ENCODE data around the gene USO1.
"Not testable (repeated sequence)": the region's sequence is repeated elsewhere in the genome, so short reads cannot be mapped to it uniquely, and the experiment has no call there.

The USO1 gene

GRCh38 chr4:75736862-75737261, 12.5 kb downstream of the USO1 start:
- in situ Hi-C loops (cut with MboI; ENCODE audit: low pct_unique_long_range_greater_than_20kb, low sequenced_read_pairs) = no loop called here
- no peak for DNase-seq

GRCh38 chr4:75737398-75737797, 13.0 kb downstream of the USO1 start:
- in situ Hi-C loops (cut with MboI; ENCODE audit: low pct_unique_long_range_greater_than_20kb, low sequenced_read_pairs) = no loop called here
- DNase-seq = no peak

GRCh38 chr4:75741027-75741426, 16.6 kb downstream of the USO1 start:
- in situ Hi-C loops (cut with MboI; ENCODE audit: low pct_unique_long_range_greater_than_20kb, low sequenced_read_pairs) = no loop called here
- DNase-seq = no peak

GRCh38 chr4:75742451-75742850, 18.1 kb downstream of the USO1 start:
- DNase-seq = no peak
- in situ Hi-C loops (cut with MboI; ENCODE audit: low pct_unique_long_range_greater_than_20kb, low sequenced_read_pairs) = no loop called here

- in situ Hi-C loops (cut with MboI; ENCODE audit: low pct_unique_long_range_greater_than_20kb, low sequenced_read_pairs) = no loop called here
- DNase-seq = peak; percentile 28
Measured at GRCh38 chr4:75745161-75745560, 20.8 kb downstream of the USO1 start.

GRCh38 chr4:75745721-75746199, 21.4 kb downstream of the USO1 start:
- in situ Hi-C loops (cut with MboI; ENCODE audit: low pct_unique_long_range_greater_than_20kb, low sequenced_read_pairs) = no loop called here

GRCh38 chr4:75752637-75753036, 28.3 kb downstream of the USO1 start:
- DNase-seq = no peak
- in situ Hi-C loops (cut with MboI; ENCODE audit: low pct_unique_long_range_greater_than_20kb, low sequenced_read_pairs) = no loop called here

More at GRCh38 chr4:75745721-75746199, 21.4 kb downstream of the USO1 start:
- DNase-seq = peak; percentile 31

DNA sequence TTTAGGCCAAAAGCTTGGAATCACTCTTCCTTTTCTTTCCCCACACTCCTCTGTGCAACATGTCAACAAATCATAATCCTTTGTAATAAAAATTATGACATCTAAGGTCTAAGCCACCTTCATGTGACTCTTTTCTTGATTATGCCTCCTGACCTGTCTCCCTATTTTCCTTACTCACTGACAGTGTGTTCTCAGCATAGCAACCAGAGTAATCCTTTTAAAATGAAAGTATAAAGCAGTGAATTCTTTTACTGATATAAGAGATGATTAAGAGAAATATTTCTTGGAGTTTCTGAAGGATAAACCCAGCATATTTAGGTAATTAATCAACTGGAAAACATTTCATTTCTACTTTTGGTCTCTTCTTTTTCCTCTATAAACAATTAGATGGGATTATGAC, 44.7 kb downstream of the USO1 start:
- in situ Hi-C loops (cut with MboI; ENCODE audit: low pct_unique_long_range_greater_than_20kb, low sequenced_read_pairs) = no loop called here
- no peak for DNase-seq

DNA sequence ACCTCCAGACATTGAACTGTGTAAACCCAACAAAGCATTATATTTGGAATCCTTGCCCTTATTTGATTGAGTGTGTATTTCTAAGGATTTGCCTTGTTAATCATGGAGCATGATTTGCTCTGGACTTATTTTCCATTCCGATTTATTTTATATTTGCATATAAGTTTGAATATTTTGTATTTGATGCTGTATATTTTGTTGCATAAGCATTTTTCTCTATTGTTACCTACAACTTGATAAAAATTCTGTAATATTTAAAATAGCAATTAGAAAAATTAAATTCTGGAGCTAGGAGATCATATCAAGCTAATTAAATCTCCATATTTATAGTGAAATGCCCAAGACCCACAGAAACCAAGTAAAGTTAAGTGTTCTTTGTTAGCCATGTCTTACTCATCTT, 47.2 kb downstream of the USO1 start:
- DNase-seq = no peak
- in situ Hi-C loops (cut with MboI; ENCODE audit: low pct_unique_long_range_greater_than_20kb, low sequenced_read_pairs) = no loop called here

DNA sequence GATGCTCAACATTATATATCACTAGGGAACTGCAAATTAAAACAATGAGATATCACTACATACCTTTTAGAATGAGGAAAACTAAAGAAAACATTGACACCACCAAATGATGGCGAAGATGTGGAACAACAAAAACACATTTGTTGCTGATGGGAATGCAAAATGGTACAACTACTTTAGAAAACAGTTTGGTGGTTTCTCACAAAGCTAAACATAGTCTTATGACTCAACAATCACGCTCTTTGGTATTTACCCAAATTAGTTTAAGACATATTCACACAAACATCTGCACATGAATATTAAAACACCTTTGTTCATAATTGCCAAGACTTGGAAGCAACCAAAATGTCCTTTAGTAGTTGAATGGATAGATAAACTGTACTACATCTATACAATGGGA, 53.2 kb downstream of the USO1 start:
- in situ Hi-C loops (cut with MboI; ENCODE audit: low pct_unique_long_range_greater_than_20kb, low sequenced_read_pairs) = no loop called here

DNA sequence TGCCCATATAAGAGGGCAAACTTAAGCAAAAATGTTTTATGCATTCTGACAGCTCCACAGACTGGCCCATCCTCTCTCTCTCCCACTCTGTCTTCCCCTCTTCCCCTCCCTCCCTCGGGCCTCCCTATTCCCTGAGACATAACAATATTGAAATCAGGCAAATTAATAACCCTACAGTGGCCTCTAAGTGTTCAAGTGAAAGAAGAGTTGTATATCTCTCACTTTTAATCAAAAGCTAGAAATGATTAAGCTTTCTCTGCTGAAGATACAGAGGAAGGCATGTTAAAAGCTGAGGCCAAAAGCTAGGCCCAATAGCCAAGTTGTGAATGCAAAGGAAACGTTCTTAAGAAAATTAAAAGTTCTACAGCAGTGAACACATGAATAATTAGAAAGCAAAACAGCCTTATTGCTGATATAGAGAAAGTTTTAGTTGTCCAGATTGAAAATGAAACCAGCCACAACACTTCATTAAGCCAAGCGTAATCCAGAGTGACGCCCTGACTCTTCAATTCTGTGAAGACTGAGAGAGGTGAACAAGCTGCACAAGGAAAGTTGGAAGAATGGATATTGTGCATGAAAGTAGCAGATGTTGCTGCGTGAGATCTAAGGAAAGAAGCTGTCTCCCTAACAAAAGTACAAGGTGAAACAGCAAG, 54.9 kb downstream of the USO1 start:
- DNase-seq = no peak
- in situ Hi-C loops (cut with MboI; ENCODE audit: low pct_unique_long_range_greater_than_20kb, low sequenced_read_pairs) = no loop called here

More for the DNA sequence above, 53.2 kb downstream of the USO1 start:
- DNase-seq = no peak

DNA sequence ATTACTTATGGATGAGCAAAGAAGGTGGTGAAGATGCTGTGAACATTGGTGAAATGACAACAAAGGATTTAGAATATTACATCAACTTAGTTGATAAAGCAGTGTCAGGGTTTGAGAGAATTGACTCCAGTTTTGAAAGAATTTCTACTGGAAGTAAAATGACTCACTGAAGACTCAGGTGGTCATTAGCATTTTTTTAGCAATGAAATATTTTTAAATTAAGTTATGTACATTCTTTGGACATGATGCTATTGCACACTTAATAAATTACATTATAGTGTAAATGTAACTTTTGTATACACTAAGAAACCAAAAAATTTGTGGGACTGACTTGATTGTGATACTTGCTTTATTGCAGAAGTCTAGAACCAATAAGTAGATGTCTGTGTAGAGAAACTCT, 56.9 kb downstream of the USO1 start:
- no peak for DNase-seq
- in situ Hi-C loops (cut with MboI; ENCODE audit: low pct_unique_long_range_greater_than_20kb, low sequenced_read_pairs) = no loop called here

DNA sequence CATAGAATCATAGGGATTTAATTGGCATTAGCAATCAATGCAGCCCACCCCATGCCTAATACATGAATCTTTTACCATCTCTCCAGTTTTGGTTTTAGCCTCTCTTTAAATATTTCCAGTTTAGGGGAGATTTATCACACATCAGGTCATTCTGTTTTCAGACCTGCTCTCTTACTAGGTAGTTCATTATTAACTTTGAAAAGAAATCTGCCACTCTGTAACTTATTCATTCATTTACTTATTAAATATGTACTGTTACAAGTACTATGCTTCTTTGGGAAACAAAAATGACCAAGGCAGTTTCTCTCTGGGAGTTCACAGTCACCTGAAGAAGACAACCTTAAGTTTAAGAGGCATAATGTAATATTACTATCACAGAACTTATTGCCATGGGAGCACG, 62.1 kb downstream of the USO1 start:
- DNase-seq = no peak
- in situ Hi-C loops (cut with MboI; ENCODE audit: low pct_unique_long_range_greater_than_20kb, low sequenced_read_pairs) = no loop called here

GRCh38 chr4:75786938-75787337, 62.6 kb downstream of the USO1 start:
- in situ Hi-C loops (cut with MboI; ENCODE audit: low pct_unique_long_range_greater_than_20kb, low sequenced_read_pairs) = no loop called here
- no peak for DNase-seq

- in situ Hi-C loops (cut with MboI; ENCODE audit: low pct_unique_long_range_greater_than_20kb, low sequenced_read_pairs) = no loop called here
- no peak for DNase-seq
Measured at GRCh38 chr4:75790024-75790423, 65.6 kb downstream of the USO1 start.

GRCh38 chr4:75800972-75801371, 76.6 kb downstream of the USO1 start:
- in situ Hi-C loops (cut with MboI; ENCODE audit: low pct_unique_long_range_greater_than_20kb, low sequenced_read_pairs) = no loop called here
- DNase-seq = no peak

DNA sequence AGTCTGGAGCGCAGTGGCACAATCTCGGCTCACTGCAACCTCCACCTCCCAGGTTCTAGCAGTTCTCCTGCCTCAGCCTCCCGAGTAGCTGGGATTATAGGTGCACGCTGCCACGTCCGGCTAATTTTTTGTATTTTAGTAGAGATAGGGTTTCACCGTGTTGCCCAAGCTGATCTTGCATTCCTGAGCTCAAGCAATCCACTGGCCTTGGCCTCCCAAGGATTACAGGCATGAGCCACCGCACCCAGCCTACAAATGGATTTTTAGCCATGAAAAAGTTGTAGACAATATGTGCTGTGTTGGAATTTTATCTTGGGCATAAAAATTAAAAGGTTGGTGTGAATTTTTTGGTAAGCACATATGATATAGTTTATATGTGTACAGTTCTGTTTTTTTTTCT, 81.7 kb downstream of the USO1 start:
- in situ Hi-C loops (cut with MboI; ENCODE audit: low pct_unique_long_range_greater_than_20kb, low sequenced_read_pairs); DNase-seq: not testable (repeated sequence)

DNA sequence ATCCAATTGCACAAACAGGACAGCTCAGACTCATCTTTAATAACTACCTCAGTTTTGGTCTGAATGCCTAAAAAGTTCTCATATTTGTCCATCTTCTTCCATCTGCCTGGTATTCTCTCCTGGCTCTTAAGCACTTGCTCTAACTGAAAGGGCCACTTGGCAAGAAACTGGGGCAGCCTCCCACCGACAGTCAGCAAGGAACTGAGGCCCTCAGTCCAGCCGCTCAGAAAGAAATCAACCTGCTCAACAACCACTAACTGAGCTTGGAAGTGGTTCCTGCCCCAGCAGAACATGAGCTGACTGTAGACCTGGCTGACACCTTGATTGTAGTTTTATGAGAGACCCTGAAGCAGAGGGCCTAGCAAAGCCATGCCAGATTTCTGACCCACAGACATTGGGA, 93.5 kb downstream of the USO1 start:
- in situ Hi-C loops (cut with MboI; ENCODE audit: low pct_unique_long_range_greater_than_20kb, low sequenced_read_pairs) = no loop called here
- no peak for DNase-seq

GRCh38 chr4:75819121-75819520, 94.7 kb downstream of the USO1 start:
- in situ Hi-C loops (cut with MboI; ENCODE audit: low pct_unique_long_range_greater_than_20kb, low sequenced_read_pairs) = no loop called here
- no peak for DNase-seq

- no peak for DNase-seq
- in situ Hi-C loops (cut with MboI; ENCODE audit: low pct_unique_long_range_greater_than_20kb, low sequenced_read_pairs) = no loop called here
Measured at GRCh38 chr4:75820197-75820596, 95.8 kb downstream of the USO1 start.

DNA sequence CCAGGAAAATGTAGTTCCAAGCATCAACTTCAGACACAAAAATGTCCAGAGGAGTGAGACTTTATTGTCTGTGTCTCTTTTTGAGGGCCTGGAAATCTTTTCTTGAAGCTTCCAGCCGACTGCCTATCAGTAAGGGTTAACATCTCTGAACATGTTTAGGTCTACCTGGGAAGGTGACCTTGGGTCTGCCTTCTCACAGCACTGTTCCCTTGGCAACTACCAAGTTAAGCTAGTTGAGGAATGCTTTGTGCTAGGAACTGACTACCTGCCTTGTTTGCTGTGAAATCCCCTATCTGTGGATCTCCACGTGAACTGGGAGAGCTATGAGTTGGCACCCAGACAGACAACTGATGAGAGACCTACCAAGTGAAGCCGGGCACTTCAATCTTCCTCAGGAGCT, 96.3 kb downstream of the USO1 start:
- in situ Hi-C loops (cut with MboI; ENCODE audit: low pct_unique_long_range_greater_than_20kb, low sequenced_read_pairs) = no loop called here
- no peak for DNase-seq

All from KBM-7 (cell line).